ENCODE data around the gene DENND11.
A peak's percentile ranks its signal among the peaks of the same experiment; 100 is the strongest.

The DENND11 gene

DNA sequence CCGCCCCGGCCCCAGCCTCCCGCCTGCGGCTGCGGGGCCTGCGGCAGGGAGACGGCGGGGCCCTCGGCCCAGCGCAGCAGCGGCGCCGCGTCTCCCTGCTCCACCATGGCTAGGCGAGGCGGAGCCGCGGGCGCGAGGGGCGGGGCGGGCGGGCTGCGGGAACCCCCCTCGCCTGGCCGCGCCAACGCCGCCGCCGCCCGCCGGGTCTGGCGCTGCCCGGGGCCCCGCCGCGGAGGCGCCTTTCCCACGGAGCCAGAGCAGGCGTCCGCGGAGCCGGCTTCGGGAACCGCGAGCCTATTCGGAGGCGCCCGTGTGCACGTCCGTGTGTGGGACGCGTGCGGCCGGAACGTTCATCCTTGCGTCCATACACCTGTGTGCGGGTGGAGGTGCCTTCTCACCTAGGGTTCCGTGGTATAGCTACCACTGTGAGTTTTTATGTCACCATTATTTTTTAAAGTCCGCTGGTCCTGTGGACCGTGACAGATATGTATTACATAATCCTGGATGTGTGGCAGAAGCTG lies at the start of gene DENND11:
Gene DENND11 (minus strand): TSS at position 120 of the 521 bp plus-strand sequence. CDS start 13 bp downstream, at position 107.
- peak; percentile 50 for DNase-seq

GRCh38 chr7:141748396-141748795 lies 46.4 kb upstream of the DENND11 start:
- DNase-seq, result no peak

DNA sequence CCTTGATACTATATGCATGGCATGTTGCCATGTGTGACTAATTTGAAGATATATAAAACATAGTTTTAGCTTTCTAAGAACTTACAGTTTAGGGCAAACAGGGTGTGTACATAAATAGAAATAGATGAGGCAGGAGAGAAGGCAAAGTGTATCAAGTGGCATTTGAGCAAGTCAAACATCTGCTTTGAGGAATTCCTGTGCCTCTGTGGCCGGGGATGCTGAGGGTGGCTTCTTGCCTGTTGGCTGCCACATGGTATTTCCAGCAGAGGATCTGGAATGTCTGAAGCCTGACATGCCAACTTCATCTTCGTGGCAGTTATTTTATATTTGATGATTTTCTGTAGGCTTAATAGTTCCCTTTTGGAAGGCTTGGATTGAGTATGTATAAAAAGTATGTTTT lies 42.2 kb upstream of the DENND11 start:
- no peak for DNase-seq

GRCh38 chr7:141742229-141742628 lies 40.3 kb upstream of the DENND11 start:
- no peak for DNase-seq

DNA sequence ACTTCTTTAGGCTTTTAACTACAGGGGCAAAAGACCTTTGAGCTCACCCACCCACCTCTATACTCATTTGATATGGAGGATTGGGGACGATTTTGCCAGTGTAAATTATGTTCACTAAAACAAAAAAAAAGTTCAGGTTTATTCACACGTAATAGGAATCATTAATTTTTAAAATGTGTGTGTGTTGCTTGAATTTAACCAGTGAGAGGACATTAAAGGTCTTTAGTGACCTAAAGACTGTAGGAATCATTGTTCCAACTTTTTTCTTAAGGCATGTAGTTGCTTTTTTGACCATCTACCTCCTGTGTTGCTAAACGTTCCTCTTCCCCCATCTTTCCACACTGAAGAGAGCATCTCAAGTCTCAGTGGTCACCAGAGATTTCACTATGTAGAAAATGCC lies 37.3 kb upstream of the DENND11 start:
- no peak for DNase-seq

GRCh38 chr7:141738592-141739013 lies 36.6 kb upstream of the DENND11 start:
- DNase-seq, result no peak

DNA sequence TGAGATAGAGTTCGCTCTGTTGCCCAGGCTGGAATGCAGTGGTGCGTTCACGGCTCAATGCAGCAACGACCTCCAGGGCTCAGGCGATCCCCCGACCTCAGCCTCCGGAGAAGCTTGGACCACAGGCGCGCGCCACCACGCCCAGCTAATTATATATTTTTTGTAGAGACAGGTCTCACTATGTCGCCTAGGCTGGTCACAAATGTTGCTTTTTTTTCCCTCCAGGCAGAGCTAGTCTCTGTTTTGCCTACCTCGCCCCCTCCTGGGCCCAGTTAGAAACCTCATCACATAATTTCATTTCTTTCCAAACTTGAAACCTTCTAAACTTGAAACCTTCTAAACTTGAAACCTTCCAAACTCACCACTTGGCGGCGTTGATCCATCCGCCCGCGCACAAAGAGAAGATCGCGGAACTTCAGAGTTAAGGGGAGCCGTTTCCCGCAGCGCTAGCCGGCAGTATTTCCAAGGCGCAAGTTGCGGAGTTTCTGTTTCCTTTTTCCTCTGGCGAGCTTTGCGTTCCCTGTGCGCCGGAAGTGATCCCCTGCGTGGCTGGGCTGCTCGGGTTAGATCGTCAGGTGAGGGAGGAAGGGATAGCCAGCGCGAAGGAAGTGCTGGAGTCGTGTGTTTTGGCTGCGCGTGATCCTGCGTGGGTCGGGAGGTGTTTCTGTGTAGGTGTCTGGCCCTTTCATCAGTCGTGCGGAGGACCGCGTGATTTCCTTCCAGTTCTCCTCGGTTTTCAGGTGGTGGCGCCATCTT lies 36.0 kb upstream of the DENND11 start, which contains the start of gene SSBP1:
Gene SSBP1 (plus strand): TSS at position 523 of the 756 bp plus-strand sequence. CDS start 809 bp downstream, outside the sequence.
- DNase-seq, result peak; percentile 87

- DNase-seq, result no peak
Measured at GRCh38 chr7:141737118-141737835, 35.3 kb upstream of the DENND11 start.

GRCh38 chr7:141731476-141732149 lies 29.6 kb upstream of the DENND11 start:
- DNase-seq, result no peak

DNA sequence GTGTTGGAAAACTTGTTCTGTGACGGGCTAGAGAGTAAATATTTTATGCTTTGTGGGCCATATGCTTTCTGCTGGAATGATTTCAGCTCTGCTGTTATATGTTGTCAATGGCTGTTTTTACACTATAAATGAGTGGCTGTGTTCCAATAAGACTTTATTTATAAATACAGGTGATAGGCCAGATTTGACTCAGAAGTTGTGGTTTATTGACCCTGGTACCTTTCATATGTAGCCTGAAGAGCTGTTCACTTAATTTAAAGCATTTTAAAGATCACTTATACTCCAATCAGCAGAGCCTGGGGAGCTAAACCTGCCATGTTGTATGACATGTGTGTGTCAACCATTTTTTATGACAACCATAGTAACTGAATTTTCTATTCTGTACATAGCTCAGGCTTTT lies 27.1 kb upstream of the DENND11 start:
- no peak for DNase-seq

- DNase-seq, result no peak
Measured at GRCh38 chr7:141722529-141722928, 20.6 kb upstream of the DENND11 start.

DNA sequence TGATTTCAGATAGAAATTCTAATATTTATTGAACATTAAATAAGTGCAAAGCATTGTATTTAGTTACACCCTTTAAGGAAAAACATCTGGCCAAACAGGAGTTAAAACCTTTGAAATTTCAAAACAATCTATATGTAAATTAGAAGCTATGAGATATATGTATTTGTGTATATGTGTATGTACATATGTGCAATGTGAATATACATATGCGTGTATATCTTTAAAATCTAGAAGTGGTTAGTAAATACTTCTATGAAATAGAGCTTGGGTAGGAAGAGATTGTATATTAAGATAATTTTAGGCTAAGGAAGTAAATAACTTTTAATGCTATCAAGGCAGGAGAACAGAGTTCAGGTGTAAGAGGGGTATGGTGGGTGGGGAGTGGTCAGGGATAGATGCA lies 15.5 kb upstream of the DENND11 start:
- no peak for DNase-seq

DNA sequence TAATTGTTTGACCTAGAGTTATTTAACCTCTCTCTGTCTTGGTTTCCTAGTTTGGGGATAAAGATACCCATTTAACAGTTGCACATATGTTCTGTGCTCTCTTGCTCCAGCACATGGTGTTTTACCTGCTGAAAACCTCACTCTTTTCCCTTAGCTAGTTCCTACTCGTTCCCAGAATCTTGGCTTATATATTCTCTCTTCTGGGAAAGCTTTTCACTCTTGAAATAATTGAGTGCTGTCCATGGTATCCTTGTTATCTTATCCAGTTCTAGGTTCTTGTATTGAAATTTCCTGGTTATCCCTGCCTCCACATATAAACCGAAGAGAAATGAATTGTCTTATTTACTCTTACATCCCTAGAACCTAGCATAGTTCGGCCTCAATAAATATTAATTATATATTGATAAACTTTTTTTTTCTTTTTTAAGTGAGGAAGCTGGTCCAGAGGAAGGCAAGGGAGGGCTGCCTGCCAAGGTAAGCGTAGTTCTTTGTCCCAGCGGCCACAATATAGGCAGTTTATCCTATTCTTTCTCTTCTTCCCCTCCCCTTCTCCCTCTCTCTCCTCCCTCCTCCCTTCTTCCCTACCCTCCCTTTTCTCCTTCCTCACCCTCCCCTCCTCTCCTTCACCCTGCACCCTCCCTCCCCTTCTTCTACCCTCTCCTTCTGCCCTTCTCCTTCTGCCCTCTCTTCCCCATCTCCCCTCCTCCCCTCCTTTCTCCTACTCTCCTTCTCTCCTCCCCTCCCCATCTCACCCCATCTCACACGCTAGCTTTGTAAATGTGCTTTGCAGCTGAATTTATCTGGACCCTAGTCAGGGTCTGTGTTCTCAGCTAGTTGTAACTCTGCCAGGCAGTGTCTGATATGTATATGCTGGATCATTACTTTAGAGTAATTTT lies 14.1 kb upstream of the DENND11 start:
- no peak for DNase-seq

DNA sequence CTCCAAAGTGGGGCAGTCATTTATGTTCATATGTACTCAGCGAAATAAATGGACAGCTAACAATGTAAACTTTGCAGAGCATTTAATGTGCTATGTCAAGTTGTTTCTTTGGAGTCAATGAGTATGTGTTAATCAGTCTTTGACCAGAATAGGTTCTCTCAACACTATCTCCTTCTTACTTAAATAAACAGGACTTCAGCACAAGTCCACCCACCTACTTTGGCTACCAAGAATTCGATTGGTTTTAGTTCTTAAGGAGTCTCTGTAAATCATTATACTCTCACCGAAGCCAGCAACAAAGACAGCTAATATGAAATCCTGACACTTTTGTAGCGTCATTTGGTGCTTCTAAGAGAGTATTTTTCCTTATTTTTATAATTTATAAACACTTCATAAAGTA lies 13.1 kb upstream of the DENND11 start:
- DNase-seq, result no peak

DNA sequence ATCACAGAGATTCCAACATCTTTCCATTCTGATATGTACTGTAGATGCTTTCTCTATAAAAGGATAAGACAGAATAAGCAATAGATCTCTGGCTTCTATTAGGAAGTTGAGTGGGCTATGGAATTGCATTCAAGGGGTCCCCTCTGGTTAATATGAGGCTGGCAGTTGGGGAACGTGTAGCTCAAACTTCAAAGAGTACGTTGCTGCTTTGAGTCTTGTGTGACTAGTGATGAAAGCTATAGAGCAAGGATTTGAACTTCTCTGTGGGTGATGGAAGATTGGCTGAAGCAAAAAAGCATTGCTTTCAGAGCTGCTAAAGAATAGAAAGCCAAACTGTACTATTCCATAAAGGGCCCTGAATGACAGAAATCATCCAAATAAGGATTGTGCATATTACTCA lies 12.6 kb upstream of the DENND11 start:
- no peak for DNase-seq

DNA sequence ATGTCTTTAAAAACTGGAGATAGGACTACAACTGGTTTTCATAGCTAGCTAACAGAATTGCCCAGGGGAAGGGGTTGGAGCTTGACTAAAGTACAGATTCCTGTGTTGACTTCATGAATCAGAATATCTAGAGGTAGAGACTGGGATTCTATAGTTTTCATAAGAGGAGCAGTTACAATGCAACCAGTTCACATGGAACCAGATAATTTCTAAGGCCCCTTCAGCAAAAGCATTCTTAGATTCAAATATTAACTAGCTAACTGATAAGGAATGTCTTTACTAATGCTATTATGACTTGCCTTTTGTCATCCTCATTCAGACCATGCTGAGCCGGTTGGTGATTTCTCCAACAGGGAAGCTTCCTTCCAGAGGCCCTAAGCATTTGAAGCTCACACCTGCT lies 11.9 kb upstream of the DENND11 start:
- DNase-seq, result no peak

GRCh38 chr7:141712603-141713255 lies 10.8 kb upstream of the DENND11 start:
- no peak for DNase-seq

GRCh38 chr7:141710301-141710700 lies 8.3 kb upstream of the DENND11 start:
- DNase-seq, result no peak

GRCh38 chr7:141709749-141710148 lies 7.8 kb upstream of the DENND11 start:
- no peak for DNase-seq

- no peak for DNase-seq
Measured at GRCh38 chr7:141709318-141709717, 7.4 kb upstream of the DENND11 start.

GRCh38 chr7:141708351-141708750 lies 6.4 kb upstream of the DENND11 start, which contains the start of gene WEE2:
Gene WEE2 (plus strand): TSS chr7:141708353. CDS start chr7:141708759, 406 bp downstream.
- DNase-seq, result no peak

Measured in activated CD4-positive, alpha-beta T cell treated with anti-CD3 and anti-CD28 coated beads, Interleukin-2, amount 50 U/mL, for 1 hour (primary cell).